ENCODE data around the gene ITPKB. TPM values are rescaled to one million over a fixed set of nuclear protein-coding genes. Genes with fewer than 3 reads are reported as not detected.

Gene ITPKB
- polyA plus RNA-seq, 1 of the 3 experiments (the other 2 are of a cell fraction): 2.4 TPM

- Histone ChIP-seq H3K4me2 (no peak overlapping the region), H3K4me1 (ENCODE audit: control insufficient read depth in 1 of 2, insufficient read depth in 2 of 2, low read depth in 1 of 2, low read length in 1 of 2) (no peaks in the 10 kb centered on the region; a peak in 1 of 4 replicates), H3F3A (replicated peaks; ENCODE audit: insufficient read depth) (no peaks in the 10 kb centered on the region), H2AFZ (ENCODE audit: low read depth) (no peak overlapping the region), H3K4me3 (ENCODE audit: low read depth in 2 of 2, low read length in 1 of 2) (no peak overlapping the region), H3K9me2 (no peaks in the 10 kb centered on the region), H3K27ac (ENCODE audit: low read depth in 2 of 2, low read length in 1 of 2) (no peak overlapping the region), H3K9ac (no peak overlapping the region), H4K20me1 (ENCODE audit: insufficient read depth) (no peaks in the 10 kb centered on the region), H3K9me3 (no peaks in the 10 kb centered on the region), H3K36me3 (replicated peaks in 1 of 2; ENCODE audit: control insufficient read depth in 1 of 2, insufficient read depth in 2 of 2, low read length in 1 of 2) (no peaks in the 10 kb centered on the region), H3K27me3 (ENCODE audit: insufficient read depth) (no peaks in the 10 kb centered on the region; the same call in 1 of the 2 replicates), H3K79me2 (ENCODE audit: insufficient read depth) (no peaks in the 10 kb centered on the region)
- TF ChIP-seq GABPA (IDR thresholded peaks at IDR 0.05; ENCODE audit: low read depth) (no peak), USF2 (IDR thresholded peaks at IDR 0.05; ENCODE audit: borderline replicate concordance, low read depth, low read length) (no peak), TAF1 (IDR thresholded peaks at IDR 0.05; ENCODE audit: borderline replicate concordance, low read depth, low read length) (no peak), USF1 (IDR thresholded peaks at IDR 0.05; ENCODE audit: borderline replicate concordance, low read depth) (no peak), FOSL2 (IDR thresholded peaks at IDR 0.05; ENCODE audit: borderline replicate concordance, low read depth) (no peak), REST (IDR thresholded peaks at IDR 0.05; ENCODE audit: low read depth, low read length) (no peak), SIN3A (IDR thresholded peaks at IDR 0.05; ENCODE audit: borderline replicate concordance, low read depth, low read length) (no peak), CHD2 (IDR thresholded peaks at IDR 0.05; ENCODE audit: low read length, partially characterized antibody) (no peak), RAD21 (IDR thresholded peaks at IDR 0.05; ENCODE audit: low read length) (no peak), FOXM1 (IDR thresholded peaks at IDR 0.05; ENCODE audit: low read depth) (no peak), SMC3 (IDR thresholded peaks at IDR 0.05; ENCODE audit: low read depth, low read length) (no peak), JUND (IDR thresholded peaks at IDR 0.05) (no peak), ZBTB33 (IDR thresholded peaks at IDR 0.05; ENCODE audit: borderline replicate concordance, low read depth) (no peak), YY1 (IDR thresholded peaks at IDR 0.05; ENCODE audit: low read depth) (no peak), RCOR1 (IDR thresholded peaks at IDR 0.05; ENCODE audit: low read length) (no peak)
- ChIA-PET POLR2A (no interaction called here), CTCF (interaction anchor here (1.3 kb wide), 1 partner anchor 99 kb away, joined by 3 read pairs; no protein-coding TSS in a partner anchor)
- 40% methylated on average over 4 of the region's 4 CpGs for WGBS (ENCODE audit: low lambda C conversion rate)
- no peak for DNase-seq
Measured at GRCh38 chr1:226762055-226762454, 23.0 kb upstream of the ITPKB start.
